A549 treated with ZK216348 at 1 μM for 4 hours (cell line): ENCODE measurements around the gene ADSS2. TPM values are rescaled to one million over a fixed set of nuclear protein-coding genes. Genes with fewer than 3 reads are reported as not detected.

ENCODE experiments used
- total RNA-seq: library from RNA; stranded (reverse); fragments of 200-300 nt; extraction: Qiagen RNA extraction; gene quantifications from 5 replicates; pipeline ENCODE4 v1.2.3, GENCODE V29; 2022; ENCODE audit warnings: low read depth

Gene ADSS2
- total RNA-seq = 38.4 to 54.4 TPM (median 49.2 TPM) in 5 replicates

DNA sequence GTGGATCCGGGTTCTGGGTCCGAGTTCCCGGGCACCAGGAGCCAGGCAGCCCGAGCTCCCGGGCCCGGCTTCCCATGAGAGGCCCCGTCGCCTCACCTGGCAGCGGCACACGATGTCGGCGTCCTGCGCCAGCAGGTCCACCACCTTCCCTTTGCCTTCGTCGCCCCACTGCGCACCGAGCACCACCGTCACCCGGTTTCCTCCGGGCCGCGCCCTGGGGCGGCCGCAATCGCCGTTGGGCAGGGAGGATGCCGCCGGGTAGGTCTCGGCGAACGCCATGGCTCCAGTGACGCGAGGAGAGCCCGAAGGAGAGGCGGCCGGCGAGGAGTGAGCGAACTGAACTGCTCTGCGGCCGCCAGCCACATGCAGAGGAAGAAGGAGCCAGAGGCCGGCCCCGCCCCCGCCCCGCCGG, at the start of gene ADSS2:
Gene ADSS2, minus strand, starts transcription at position 371 of the 412 bp plus-strand sequence. Its CDS starts 92 bp downstream, at position 279.

DNA sequence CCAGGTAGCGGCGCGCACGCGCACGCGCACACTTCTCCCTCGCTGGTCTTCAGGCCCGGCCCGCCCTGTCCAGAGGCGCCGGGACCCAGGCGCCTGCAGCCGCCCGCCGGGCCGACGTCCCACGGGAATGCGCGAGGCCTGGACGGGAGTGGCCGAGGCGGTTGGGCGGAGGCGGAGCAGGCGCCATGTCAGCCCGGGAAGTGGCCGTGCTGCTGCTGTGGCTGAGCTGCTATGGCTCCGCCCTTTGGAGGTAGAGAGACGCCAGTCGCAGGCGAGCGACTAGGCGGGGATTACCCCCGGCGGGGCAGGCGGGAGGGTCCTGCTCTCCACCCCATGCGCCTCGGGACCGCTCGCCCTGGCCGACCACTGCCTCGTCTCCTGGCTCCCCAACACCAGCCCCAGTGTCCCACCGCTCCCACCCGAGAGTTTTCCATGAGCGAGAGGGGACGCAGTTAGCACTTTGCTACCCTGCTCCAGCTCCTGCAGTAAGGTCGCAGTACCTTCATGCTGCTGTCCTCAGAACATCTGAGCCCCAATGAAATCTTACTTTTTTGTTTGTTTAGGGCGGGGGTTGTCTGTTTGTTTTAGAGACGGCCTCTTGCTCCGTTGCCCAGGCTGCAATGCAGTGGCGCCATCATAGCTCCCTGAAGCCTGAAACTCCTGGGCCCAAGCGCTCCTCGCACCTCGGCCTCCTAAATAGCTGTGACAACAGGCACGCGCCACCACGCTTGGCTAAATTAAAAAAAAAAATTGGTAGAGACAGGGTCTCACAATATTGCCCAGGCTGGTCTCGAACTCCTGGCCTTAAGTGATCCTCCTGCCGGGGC, 9.7 kb upstream of the ADSS2 start, which contains the start of gene CATSPERE:
Gene CATSPERE, plus strand, starts transcription at position 29 of the 827 bp plus-strand sequence. Its CDS starts 157 bp downstream, at position 186.

Other genes with a start within 250 kb of the ADSS2 start
- 0.07 to 0.38 TPM (median 0.18 TPM) in 3 of 5 replicates, not detected in the others for gene CATSPERE, start 9.4 kb upstream of the ADSS2 start, total RNA-seq
- gene DESI2, start 201.2 kb upstream of the ADSS2 start, total RNA-seq = 18.1 to 33.6 TPM (median 31.9 TPM) in 5 replicates